Activated CD8-positive, alpha-beta memory T cell treated with anti-CD3 and anti-CD28 coated beads, Interleukin-2, amount 50 U/mL, for 24 hours (primary cell): ENCODE measurements around the gene MAML2.
A peak's percentile ranks its signal among the peaks of the same experiment; 100 is the strongest.
"Not testable (repeated sequence)": the region's sequence is repeated elsewhere in the genome, so short reads cannot be mapped to it uniquely, and the experiment has no call there.

Source experiments
- DNase-seq: peaks from one replicate; pipeline ENCODE4 v3.0.0-alpha.2; 2020; ENCODE audit errors: extremely low read depth

Gene MAML2

DNA sequence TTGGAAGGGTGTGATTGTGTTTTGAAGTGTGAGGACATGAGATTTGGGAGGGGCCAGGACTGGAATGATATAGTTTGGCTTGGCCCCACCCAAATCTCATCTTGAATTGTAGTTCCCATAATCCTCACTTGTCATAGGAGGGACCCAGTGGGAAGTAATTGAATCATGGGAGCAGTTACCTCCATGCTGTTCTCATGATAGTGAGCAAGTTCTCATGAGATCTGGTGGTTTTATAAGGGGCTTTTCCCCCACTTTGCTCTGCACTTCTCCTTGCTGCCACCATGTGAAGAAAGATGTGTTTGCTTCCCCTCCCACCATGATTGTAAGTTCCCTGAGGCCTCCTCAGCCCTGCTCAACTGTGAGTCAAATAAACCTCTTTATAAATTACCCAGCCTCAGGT is 71.6 kb downstream of the MAML2 start:
- not testable (repeated sequence) for DNase-seq

GRCh38 chr11:96268527-96268926 is 74.5 kb downstream of the MAML2 start:
- not testable (repeated sequence) for DNase-seq

GRCh38 chr11:96267496-96268032 is 75.4 kb downstream of the MAML2 start:
- no peak for DNase-seq

GRCh38 chr11:96267001-96267495 is 75.9 kb downstream of the MAML2 start:
- DNase-seq: no peak

GRCh38 chr11:96265972-96266371 is 77.0 kb downstream of the MAML2 start:
- DNase-seq: no peak

DNA sequence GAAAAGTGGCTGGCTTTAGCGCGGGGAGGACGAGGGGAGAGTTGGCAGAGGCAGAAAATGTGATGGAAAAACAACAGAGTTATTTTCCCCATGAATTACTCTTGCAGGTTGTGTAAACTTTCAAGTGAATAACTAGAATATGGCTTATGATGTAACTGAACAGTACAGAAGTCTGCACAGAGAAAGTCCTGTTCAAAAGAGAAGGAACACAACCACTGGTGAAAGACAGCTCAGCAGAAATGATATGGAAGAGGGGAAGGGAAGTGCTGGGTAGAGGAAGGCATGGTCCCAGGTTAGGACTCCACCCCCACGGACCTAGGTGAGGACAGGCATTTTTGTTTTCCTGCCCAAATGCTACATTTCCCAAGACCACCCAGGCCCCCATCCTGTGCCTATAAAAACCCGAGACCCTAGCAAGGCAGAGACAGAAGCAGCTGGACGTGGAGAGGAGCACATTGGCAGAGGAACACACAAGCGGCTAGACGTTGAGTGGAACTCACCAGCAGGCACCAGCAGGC is 77.7 kb downstream of the MAML2 start:
- no peak for DNase-seq

GRCh38 chr11:96264364-96264763 is 78.6 kb downstream of the MAML2 start:
- no peak for DNase-seq

DNA sequence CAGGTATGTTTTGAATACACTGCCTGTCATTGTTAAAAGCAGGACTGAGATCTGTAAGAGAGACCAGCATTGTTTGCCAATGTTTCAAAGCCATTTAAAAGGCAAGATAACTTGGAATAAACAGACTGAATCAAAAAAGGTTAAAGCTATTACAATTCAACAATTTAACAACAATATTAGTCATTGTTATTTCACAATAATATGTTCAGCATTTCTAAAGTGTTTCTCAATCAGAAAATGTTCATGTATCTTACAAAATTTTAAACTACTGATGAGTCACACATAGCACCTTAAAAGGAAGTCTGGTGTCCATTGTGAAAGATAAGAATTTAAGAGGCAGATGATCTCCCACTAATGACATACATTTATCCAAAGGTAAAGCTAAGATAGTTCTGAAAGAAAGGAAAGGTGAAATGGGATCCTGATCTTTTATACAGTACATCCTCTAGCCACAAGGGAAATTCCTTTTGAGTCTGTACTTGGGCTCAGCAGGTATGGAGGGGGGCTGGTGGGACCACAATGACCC is 79.7 kb downstream of the MAML2 start:
- DNase-seq: no peak

DNA sequence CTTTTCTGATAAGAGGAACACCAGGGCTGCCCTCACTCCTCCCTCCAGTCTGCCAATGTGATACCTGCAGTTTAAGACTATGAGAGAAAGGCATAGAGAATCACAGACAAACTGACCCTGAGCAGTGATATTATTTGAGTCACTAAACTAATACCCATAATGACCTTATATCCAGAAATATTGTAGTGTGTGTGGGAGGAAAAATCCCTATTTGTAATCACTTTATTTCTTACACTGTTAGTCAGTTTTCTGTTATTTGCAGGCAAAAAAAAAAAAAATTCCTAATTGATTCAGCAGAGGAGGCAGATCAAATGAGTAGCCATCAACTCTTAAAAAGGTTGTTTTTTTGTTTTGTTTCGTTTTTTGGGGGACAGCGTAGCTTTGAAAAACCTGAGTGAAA is 82.5 kb downstream of the MAML2 start:
- no peak for DNase-seq

DNA sequence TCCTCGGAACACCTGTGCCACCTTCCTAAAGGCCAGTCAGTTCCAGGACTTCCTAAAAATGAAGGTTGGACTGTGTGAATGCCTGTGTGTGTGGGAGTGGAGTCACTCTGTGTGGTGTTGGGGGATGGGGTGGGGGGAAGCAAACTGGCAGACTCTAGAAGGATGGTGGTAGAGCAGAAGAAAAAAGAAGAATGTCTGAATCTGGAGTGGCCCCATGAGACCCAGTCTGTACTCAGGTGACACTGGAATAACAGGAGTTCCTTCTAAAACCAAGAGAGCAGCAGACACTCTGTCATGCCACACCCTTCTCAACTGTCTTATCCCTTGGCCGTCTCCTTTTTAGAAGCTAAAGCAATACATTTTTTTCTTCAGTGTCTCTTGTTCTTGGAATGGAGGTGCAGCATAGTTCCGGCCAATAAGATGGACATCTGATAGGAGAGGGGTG is 82.9 kb downstream of the MAML2 start:
- no peak for DNase-seq

DNA sequence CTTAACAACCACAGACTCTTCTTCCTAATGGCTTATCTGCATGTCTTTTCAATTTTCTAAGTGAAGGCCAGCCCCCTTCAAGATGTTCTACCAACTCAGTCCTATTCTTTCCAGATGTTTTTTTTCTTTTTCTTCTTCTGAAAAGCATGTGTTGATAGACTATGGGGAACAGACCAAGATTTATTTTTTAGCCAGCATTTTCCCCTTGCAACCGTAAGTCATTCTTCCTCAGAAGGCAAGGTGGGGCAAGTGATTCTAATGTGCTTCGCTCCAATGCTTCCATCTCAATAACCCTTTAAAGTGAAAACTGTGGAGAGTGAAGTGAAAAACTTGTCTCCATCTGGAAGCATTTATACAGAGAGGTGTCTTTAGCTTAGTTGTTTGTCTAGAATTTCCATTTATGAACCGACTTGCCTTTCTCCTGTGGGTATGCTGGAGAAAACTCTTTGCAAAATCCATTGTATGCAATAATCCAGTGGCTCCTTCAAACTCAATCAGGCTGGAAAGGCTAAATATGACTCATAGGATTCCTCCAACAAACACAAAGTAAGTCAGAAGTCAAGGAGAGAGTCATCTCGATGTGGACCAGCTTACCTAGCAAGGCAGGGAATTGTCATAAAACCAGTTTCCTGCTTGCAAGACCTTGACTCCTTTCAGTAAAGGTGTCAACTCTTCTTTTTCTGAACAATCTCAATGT is 83.7 kb downstream of the MAML2 start:
- DNase-seq: no peak

GRCh38 chr11:96257972-96258934 is 84.7 kb downstream of the MAML2 start:
- DNase-seq: no peak

- DNase-seq: no peak
These were observed 86.0 kb downstream of the MAML2 start for GRCh38 chr11:96257036-96257435.

- DNase-seq: no peak
These were observed 86.6 kb downstream of the MAML2 start for GRCh38 chr11:96256215-96257011.

DNA sequence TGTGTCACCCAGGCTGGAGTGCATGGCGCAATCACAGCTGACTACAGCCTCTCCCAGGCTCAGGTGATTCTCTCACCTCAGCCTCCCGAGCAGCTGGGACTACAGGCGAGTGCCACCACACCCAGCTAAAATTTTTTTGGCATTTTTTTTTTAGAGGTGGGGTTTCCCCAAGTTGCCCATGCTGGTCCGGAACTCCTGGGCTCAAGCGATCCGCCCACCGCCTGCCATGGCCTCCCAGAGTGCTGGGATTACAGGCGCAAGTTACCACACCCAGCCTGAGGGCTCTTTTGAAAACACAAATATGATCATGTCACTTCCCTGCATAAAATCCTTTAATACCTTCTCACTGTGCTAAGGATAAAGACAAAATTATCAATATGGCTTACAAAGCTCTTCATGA is 88.1 kb downstream of the MAML2 start:
- no peak for DNase-seq

DNA sequence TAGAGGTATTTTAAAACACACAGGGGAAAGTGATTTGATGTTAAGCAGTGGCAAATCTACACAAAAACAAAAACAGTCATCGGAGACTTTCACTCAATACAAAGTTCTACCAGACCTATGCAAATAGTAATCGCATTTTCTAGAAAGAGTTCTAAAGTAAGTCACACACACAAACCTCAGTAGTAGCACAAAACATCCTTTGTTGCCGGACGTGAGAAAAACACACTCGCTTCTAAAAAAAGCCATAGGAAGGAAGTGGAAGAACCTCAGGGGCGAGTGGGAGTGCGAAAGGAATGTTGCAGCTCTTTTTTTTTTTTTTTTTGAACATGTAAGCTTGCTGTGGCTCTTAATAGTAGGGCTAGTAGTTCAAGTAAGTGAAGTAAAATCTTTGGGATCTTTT is 88.9 kb downstream of the MAML2 start:
- no peak for DNase-seq

DNA sequence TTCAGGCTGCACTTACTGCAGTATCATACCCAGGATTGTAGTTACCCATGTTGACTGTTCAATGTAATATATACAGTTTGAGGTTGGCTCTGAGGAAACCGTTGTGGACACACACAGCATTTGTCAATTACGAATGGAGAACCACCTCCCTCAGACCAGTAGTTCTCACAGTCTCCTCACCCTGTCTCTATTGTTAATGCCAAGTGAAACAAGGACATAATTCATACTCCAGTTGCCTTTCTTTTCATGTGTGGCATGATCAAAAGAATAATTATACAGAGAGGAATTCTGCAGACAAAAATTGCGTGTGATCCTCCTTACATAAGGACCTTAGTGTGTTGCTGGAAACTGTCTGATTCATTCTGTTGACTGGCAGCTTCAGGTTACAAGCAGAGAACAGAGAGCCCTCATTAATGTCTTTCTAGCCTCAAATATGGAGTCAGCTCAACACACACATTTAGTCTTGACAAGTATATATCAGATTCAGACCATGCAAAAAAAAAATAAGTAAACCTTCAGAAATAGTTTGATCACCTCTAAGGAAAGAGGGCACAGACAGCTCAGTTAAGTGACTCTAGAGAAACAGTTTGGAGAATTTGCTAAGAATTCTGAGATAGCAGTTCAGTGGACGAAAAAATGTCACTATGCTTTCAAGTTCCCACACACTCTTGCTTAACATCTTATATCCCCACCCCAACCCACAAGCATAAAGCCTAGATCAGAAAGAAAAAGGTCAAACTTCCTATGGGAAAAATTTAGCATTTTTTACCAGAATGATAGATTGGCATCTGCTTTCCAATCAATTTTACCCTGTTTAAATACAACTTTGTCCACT is 96.1 kb downstream of the MAML2 start:
- DNase-seq: no peak

GRCh38 chr11:96242971-96243647 is 99.9 kb downstream of the MAML2 start:
- peak; percentile 53 for DNase-seq

DNA sequence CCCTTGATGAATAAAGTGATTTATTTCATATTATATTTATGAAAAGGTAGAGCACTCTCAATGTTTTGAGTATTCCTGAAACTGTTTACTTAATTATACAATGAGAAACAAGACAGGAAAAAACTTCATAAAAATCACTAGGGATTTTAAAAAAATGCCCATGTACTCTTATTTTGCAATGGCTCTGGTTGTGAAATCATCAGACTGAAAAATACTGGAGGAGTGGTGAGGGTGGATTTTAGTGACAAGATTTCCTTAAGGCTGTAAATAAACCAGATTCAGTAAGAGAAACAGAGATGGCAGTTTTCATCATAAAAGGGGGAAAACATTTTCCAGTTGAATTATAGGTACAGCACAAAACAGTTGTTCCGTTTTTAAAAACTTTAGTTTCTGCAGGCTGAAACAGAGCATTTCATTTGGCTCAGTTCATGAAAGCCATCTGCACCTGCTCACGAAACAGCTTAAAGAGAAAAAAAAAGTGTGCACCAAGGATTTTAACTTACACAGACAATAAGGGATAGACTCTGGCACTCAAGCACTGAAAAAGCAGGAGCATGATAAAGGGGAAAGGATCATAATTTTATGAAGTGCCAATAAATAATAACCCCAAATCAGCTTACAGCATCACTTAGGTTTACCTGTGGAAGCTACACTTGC is 100.7 kb downstream of the MAML2 start:
- no peak for DNase-seq
